HG03097 (cell line): ENCODE results near the gene ATP10A.
A peak's percentile ranks its signal among the peaks of the same experiment; 100 is the strongest.
"Not testable (repeated sequence)": the region's sequence is repeated elsewhere in the genome, so short reads cannot be mapped to it uniquely, and the experiment has no call there.

Experiments used
- ATAC-seq: cut with Tn5 transposase; IDR thresholded peaks from one replicate; pipeline ENCODE4 v1.9.1; 2021; ENCODE audit not compliant: unreplicated experiment, low FRiP score

ATP10A gene

DNA sequence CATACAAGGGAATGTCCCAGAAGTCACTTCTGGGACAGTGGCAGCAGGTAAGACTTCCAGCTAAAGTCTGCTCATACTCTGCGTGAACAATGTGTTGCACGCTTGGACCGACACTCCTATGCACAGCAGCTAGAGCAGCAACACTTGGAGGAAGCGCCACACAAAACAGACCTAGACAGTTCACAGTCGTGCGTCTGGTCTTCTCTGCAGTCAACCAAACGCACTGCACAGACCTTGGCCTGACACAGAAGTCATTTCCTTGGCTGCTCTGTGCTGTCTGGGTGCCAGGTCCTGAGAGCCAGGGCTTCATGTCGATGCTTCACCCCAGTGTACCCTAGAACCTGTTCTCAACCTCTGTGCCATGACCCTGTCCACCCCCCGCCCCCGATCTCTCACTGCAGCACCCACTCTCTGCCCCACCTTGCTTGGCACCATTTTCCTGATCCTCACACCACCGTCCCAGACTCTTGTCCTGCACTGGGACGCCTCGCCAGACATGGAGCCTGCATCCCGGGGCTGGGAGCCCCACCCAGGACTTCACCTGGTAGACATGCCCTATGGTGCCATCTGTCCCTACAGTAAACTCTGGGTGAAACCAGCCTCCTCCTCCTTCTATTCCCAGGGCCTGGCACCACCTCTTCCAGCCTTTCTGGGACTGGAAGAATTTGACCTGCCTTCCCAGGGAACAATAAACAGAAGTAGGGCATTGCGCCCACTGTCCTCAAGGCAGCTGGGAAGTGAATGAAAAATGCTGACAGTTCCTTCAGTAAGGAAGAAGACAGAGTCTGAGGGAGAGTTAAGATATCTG lies 3.1 kb downstream of the ATP10A start:
- no peak for ATAC-seq

DNA sequence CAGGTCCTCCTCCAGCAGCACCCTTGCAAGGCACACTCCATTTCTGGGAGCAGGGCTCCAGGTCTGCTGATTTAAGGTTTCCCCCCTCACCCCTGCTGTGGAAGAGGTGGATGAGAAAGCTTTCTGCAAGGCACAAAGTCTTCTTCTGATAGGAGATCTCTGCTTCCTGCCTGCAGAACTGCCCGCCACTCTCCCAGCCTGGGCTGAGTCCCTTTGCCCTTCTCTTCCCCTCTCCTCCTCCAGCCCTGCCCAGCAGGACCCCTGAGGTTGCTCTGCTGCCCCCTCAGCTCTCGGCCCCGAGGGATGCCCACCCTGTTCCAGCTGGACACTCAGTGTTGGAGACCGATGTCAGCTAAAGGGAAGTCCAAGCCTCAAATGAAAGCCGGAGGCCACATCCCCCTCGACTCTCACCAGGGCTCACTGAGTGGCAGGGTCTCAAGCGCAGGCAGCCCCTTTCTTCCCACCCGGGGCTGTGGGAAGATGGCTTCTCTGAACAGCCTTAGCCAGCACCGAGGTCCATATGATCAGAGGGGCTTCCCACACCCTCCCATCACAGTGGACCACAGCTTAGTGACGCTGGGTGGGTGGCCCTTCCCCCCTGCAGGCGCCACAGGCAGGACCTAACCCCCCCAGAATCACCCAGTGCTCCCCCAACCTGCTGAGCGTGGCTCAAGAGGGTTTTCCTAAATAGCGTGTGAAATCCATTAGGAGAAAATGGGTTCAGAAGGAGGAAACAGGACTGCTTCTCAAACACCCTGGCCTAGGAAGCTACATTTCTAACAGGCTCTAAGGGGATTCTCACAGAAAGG lies 4.0 kb downstream of the ATP10A start:
- no peak for ATAC-seq

DNA sequence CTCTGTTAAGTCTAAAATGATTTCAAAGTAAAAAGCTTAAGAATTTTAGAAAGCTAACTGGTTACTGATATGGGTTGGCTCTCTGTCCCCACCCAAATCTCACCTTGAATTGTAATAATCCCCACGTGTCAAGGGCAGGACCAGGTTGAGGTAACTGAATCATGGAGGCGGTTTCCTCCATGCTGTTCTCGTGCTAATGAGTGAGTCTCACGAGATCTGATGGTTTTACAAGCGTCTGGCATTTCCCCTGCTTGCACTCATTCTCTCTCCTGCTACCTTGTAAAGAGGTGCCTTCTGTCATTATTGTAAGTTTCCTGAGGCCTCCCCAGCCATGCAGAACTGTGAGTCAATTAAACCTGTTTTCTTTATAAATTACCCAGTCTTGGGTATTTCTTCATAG lies 7.1 kb downstream of the ATP10A start:
- ATAC-seq = not testable (repeated sequence)

DNA sequence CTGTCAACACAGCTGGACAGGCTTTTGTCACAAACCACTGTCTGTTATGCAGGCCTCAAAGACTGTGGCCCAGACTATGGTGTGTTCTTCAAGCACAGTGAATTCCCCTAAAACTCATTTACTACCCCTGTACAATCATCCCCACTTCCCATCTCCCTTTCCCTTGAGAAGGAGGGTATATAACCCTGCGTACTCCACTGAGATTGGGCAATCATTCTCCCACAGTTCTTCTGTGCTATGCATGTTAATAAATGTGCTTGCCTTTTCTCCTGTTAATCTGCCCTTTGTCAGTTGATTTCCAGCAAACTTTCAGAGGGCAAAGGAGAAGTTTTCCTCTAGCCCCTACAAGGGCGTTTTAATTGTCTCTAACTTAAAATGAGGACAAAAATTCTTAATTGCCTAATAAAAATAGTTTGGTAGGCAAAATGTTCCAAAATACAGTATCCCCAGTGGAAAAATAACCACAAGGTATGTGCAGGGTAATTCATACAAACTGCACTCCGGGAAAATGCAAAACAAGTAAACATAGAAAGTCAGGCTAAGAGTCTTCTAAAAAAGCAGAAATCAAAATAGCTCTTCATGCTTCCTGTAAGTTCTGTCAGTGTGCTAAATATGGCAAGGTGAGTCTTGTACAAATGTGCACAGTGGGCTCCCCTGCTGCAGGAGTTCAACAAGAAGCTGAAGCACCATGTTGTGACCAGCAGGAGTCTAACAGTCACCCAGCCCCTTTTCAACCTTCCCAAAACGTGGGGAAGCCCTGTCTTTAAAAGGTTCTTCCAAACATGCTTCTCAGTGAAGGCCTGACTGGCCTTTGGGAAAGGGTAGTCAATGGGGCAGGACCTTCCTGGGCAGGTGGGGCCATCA lies 10.2 kb downstream of the ATP10A start:
- no peak for ATAC-seq

DNA sequence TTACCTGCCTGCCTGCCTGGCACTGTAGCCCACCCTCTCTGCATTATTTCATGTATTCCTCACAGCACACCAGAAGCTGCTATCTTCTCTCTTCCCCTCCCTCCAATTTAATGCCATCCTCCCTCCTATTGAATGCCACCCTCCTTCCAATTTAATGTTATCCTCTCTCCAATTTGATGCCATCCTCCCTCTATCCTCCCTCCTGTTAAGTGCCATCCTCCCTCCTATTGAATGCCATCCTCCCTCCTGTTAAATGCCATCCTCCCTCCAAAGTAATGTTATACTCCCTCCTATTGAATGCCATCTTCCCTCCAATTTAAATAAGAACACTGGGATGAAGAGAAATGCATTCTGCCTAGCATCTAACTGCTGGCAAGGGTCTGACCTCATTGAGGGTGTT lies 11.1 kb downstream of the ATP10A start:
- no peak for ATAC-seq

DNA sequence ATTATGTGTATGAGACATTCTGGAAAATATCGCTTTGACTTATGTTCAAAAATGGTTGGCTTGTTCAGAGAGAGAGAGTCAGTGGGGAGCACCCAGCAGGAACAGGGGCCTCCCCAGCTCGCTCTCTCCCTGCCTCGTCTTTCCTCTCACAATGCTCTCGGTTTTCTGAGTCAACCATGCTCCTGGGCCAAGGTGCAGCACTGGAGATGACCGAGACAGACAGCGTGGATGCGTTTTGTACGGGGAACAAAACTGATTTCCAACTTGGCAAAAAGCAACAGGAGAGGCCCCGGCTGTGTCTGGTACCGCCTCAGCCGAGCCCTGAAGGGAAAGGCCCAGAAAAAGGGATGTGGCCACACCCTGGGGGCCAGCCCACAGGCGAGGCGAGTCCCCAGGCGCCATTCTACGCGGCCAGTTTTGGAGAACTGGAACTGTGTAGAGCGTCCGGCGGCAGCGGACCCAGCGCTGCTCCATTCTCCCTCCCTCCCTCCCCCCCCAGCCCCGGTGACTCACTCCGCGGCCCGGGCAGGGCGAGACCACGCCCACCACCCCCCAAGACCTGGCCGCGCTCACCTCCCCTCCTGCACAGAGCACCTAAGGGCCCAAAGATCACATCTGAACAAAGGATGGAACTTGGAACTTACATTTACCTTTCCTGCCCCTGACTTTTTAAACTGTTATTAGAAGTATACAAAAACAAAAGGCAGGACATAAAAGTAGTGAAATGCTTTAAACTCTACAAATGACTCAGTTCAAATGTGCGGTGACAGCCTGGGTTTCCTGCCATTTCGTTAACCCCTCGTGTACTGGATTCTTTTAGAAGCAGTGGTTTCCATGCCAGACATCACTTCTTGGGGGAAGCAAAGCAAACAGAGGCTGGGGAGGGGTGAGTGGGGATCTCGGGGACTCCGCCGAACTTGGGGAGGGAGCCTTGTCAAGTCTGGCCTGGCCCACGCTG lies 12.7 kb downstream of the ATP10A start:
- ATAC-seq = peak; percentile 73

DNA sequence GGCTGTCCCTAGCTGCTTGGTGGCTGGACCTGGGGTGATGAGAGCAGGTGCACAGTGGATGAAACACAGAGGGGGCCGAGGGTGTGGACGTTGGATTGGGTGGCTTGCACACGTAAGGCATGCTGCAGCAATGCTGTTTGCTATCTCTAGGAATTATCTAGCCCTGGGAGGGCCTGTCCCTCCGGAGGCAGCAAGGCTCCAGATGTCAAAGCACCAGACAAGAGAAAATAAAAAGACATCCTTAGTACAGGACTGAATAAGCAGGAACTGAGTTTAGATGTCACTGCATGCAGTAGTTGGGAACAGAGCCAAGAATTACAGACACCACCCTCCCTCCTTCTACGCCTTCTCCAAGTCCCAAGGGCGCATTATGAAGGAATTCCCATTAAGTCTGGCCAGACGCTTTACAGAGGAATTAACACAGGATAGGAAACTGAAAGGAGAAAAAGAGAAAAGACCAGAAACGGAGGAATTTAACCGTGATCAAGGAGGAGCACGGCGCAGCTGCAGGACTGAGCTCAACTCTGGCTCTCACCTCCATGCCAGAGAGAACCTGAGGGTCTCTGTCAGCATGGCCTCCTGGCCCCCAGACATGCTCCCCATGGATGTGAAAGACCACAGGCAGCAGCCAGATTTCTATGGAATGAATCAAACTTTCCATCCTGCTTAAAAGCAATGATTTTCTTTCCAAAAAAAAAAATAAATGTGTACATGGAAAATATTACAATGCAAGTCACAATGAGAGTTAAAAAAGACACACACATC lies 13.8 kb downstream of the ATP10A start:
- ATAC-seq = no peak

DNA sequence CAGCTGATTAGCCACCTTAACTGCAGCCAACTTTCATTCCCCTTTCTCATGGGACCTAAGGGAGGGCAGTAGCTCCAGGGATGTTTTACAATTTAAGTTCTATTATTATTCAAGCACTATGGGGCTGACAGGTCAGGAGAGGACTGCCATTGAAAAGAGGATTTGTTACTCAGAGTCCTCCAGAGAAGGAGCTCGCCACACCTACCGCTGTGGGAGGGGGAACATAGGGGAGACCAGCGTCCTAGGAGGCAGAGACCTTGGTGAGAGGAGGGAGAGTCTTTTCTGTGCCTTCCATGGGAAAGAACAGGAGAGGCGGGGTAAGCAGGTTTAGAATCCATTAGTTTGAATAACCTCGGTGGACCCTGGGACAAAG lies 14.4 kb downstream of the ATP10A start:
- ATAC-seq = no peak

DNA sequence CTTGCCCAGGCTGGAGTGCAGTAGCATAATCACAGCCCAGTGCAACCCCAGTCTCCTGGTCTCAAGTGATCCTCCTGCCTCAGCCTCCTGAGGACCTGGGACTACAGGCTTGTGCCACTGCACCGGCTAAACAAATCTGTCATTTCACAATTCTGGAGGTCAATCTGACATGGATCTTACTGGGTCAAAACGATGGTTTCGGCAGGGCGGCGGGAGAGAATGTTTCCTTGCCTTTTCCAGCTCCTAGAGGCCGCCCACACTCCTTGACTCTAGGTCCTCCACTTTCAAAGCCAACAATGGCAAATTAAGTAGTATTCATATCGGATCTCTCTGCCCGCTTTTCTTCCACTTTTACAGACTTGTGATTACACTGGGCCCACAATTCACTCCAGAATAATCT lies 14.8 kb downstream of the ATP10A start:
- ATAC-seq = no peak

DNA sequence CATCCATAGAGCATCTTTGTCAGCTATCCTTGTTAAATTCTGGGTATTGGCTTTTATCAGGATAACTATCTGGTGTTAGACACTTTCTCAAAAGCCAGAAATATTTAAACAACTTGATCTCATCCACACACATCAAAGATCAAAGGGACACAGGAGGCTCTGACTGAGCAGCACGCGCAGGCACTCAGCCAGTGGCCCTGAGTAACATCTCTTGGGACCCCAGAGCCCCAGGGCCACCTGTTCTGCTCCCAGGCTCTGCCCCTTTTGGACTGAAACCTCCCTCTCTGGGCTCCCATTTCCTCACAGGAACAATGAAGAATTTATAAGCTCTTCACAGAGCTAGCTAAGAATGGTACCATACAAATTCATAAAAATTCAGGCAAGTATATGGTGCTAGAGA lies 16.1 kb downstream of the ATP10A start:
- no peak for ATAC-seq

DNA sequence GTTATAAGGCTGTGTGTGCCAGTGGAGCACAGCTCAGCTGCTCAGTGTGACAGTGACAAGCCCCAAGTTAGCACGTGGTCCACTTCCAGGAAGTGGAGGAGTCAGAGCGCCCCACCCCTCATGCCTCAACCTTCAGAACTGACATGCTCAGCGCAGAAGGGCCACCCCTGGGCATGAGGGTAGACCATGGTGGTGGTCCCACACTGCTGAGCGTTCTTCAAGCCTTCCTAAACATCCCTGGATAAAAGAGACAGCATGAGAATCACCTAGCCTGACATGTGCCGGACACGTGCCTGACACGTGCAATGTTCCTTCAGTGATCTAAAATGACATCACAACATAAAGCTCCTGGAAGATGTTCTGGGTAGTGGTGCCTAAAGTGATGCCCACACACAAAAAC lies 16.8 kb downstream of the ATP10A start:
- ATAC-seq = no peak

DNA sequence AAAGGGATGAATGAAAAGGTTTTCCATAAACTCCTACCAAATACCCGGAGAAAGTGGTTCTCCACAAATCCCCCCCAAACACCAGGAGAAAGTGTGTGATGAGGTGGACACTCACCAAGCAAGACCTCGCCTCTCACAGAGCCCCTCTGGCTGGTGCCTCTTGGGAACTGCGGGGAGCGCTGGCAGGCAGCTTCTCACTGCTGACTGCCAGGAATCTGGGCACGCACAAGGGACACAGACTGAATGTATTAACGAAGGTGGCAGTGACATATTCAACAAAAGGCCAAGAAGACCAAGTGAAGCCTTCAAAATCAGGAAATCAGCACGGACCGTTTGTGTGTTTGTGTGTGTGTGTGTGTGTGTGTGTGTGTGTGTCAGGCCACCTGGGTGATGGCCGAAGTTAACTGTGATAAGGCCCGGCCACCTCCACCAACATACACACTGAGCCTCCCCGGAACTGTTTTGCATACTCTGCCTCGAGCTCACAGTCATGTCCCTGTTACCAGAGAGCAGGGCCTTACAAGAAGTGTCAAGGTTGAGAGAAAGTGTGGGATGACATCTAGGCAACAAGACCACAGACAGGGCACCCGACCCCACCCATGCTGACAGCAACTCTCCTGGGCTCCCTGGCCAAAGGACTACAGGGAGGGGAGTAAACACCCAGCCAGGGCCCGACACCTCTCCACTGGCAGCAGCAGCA lies 18.0 kb downstream of the ATP10A start:
- ATAC-seq = no peak

DNA sequence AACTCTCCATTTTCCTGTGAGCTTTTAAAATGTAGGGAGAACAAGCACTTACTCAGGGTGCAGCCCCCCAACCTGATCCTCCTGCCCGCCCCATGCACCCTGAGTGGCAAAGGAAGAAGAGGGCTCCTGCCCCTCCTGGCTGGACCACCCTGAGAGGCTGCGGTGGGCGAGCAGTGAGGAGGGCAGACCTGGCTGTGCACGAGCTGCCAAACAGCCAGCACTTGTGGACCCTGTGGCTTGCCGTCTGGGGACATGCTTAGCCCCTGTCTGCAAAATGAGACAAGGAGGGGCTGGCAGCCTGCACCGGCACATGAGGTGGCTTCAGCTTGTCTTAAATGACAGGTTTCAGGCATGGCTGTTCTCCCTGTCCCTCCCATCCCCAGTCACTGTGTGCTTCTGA lies 18.6 kb downstream of the ATP10A start:
- no peak for ATAC-seq

DNA sequence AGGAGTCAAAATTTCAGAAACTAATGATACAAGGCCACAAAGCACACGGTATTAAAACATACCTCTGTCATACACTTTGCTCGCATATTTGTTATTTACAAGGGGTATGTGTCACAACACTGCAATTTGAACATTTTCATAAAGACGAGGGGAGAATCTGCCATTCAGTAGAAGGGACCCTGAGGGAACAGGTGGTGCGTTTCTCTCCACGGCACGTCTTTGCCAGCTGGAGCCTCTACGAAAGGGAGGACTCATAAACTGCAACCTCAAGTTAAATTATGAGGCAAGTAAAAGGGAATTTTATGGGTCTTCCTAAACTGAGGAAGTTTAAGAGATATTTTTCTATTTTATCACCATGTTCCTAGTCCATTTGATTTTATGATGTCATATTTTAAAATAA lies 19.1 kb downstream of the ATP10A start:
- no peak for ATAC-seq

DNA sequence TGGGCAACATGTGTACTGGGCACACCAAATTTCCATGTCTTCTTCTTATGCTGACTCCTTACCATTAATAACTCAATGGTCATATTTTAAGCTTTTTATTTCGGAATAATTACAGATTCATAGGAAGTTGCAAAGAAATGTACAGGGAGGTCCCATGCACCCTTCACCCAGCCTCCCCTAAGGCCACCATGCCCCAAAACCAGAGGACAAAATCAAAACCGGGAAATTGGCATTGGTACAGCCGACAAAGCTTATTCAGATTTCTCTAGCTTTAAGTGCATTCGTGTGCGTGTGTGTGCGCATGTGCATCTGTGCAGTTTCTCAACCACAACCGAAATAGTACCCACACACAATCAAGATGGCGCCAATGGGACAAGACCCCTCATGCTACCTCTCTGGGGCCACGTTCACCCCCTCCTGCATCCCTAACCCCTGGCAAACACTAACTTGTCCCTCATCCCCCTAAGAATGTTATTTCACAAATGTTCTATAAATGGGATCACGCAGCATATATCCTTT lies 23.4 kb downstream of the ATP10A start:
- no peak for ATAC-seq

DNA sequence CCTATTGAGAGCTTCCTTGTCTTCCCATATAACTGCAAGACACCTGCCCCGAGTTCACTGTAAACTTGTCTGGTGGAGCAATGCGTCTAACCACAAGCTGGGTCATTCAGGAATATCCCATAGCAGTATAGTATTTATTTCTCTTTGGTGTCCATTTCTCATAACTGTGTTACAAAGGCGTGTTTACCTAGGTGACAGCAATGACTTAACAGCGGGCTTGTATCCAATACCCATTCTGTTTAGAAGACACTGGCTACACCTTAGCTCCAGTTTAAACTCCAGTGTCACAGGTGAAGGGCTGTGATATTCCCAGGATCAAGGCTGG lies 24.3 kb downstream of the ATP10A start:
- no peak for ATAC-seq

DNA sequence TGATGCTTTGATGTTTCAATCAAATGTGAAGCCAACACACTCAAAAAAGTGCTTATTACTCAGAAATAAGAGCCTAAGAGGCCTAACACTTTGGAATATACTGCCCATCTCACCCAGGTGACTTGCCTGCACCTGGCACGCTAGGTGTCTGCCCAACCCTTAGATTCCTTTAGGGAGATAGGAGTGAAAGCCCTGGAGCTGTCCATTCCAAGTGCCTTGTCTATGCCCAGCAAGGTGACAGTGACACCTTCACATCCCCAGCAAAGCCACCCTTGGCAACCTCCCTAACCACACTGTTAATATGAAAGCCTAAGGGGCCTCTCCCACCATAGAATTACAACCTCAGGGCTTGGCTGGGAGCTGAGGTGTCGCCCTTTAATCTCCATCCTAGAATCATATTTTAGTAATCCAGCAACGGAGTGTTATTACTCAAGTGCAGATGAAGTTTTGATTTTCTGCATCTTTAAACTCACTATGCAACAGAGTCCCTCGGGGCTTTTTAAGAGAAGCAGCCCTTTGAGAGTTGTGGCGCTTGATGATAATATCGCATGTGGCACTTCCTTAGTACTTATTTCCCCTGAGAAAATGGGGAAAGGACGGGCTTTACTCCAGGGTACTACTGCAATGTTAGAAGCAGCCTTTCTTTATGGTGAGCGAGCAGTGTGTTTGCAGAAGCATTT lies 24.8 kb downstream of the ATP10A start:
- no peak for ATAC-seq

DNA sequence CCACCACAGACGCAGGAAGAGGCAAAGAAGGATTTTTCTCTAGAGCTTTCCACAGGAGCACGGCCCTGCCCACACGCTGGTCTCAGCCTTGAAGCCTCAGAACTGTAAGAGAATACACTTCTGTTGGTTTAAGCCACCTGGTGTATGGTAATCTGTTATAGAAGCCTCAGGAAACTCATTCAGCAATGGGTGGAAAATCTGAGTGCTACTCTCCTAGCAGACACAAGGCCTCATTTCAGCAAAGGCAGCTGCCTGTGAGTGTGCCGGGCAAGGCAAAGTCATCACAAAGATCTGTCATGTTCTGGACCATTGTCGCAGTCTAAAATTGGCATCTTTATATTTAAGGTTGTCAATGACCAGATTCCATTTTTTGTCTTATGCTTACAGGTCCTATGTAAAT lies 31.0 kb downstream of the ATP10A start:
- no peak for ATAC-seq
